ENCODE measurements around the gene ALDH1L1.

DNA sequence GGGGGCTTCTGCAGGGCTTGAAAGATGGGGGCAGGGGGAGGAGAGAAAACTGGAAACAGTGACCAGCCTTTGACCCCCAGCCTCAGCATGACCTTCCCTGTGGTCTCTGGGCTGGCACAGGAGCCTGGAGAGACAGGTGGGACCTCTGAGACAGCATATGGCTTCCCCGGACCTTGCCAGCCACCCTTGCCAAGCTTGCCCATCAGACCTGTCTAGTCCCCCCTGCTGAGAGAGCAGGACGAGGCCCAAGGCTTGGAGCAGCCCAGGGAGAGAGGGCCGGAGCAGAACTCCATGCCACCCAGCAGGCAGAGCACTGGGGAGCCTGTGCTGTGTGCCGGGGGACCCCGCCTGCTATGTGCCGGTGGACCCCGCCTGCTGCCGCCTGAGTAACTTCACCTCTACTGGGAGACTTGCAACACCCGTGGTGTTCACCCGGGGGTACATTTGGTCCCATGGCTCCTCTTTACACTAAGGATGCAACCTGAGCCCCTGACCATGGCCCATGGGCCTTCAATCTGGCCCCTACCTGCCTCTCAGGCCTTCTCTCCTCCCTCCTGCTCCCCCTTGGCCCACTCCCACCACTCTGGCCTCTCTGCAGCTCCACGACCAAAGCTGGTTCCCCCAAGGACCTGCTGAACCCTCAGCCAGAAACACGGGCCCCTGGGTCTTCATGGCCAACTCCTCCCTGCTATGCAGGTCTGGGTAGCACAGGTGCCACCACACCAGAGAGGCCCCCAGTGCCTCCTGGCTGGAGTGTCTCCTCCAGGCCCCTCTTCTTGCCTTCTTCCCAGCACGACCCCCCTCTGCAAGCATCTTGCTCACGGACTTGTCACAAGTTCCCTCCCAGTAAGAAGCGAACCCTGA, 75.4 kb downstream of the ALDH1L1 start:
- TF ChIP-seq, protein P1, sequence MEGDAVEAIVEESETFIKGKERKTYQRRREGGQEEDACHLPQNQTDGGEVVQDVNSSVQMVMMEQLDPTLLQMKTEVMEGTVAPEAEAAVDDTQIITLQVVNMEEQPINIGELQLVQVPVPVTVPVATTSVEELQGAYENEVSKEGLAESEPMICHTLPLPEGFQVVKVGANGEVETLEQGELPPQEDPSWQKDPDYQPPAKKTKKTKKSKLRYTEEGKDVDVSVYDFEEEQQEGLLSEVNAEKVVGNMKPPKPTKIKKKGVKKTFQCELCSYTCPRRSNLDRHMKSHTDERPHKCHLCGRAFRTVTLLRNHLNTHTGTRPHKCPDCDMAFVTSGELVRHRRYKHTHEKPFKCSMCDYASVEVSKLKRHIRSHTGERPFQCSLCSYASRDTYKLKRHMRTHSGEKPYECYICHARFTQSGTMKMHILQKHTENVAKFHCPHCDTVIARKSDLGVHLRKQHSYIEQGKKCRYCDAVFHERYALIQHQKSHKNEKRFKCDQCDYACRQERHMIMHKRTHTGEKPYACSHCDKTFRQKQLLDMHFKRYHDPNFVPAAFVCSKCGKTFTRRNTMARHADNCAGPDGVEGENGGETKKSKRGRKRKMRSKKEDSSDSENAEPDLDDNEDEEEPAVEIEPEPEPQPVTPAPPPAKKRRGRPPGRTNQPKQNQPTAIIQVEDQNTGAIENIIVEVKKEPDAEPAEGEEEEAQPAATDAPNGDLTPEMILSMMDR (IDR thresholded peaks at IDR 0.05 in 4 of 5, conservative IDR thresholded peaks at IDR 0.05 in 1 of 5), result no peak
- TF ChIP-seq POLR2A (IDR thresholded peaks at IDR 0.05), result no peak
